VCaP (cell line): ENCODE measurements around the gene CNIH2.

Experiments used
- H3K27ac ChIP-seq: fragments of 450-650 bp; 2 replicates; pipeline ENCODE4 v1.5.1; 2017
- TF ChIP-seq, protein P1 (sequence below): fragments of 450-650 bp; conservative IDR thresholded peaks from 2 replicates; pipeline ENCODE4 v1.5.1; 2017; ENCODE audit warnings: mild to moderate bottlenecking, moderate library complexity

Gene CNIH2

DNA sequence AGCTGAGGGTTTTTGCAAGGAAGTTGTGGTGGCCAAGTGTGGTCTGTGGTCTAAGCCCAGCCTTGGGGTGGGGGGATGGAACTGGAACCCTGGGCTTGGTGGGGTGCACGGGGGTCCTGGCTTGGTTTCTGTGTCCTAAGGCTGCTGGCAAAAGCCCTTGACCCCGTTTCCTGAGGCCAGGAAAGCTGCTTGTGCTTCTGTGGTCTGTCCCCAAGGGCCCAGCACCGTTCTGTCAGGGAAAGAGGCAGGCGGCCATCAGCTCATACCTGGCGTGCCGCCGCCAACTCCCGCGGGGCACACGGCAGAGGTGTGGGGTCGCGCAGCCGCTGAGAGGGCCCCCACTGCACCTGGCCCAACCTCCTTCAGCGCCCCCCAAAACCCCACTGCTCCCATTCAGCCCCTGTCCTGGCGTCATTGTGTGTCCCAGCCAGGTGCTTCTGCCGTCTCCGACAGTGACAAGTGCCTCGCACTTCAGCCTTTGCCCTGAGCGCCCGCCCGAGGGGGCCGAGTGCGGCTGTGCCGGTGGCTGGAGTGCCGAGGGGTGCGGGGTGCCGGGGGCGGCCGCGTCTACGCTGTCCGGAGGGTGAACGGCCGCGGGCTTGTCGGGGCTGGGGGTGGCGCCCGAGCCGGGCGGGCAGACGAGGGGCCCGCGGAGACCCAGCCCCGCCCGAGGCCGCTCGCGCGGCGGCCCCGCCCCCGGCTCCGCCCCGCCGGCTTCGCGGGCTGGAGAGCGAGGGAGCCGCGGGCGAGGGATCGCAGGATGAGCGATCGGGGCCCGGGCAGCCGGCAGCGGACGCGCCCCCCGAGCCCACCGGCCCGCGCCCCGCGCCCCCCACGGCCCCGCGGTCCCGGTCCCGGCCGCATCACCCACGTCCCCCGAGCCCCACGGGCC is at the start of gene CNIH2:
CNIH2 (plus strand) TSS at position 705 of the 892 bp plus-strand sequence. CDS start 282 bp downstream, outside the sequence.
- H3K27ac ChIP-seq: peak within 1 kb of the TSS; percentile 67
- TF ChIP-seq, protein P1, sequence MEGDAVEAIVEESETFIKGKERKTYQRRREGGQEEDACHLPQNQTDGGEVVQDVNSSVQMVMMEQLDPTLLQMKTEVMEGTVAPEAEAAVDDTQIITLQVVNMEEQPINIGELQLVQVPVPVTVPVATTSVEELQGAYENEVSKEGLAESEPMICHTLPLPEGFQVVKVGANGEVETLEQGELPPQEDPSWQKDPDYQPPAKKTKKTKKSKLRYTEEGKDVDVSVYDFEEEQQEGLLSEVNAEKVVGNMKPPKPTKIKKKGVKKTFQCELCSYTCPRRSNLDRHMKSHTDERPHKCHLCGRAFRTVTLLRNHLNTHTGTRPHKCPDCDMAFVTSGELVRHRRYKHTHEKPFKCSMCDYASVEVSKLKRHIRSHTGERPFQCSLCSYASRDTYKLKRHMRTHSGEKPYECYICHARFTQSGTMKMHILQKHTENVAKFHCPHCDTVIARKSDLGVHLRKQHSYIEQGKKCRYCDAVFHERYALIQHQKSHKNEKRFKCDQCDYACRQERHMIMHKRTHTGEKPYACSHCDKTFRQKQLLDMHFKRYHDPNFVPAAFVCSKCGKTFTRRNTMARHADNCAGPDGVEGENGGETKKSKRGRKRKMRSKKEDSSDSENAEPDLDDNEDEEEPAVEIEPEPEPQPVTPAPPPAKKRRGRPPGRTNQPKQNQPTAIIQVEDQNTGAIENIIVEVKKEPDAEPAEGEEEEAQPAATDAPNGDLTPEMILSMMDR: no peak

DNA sequence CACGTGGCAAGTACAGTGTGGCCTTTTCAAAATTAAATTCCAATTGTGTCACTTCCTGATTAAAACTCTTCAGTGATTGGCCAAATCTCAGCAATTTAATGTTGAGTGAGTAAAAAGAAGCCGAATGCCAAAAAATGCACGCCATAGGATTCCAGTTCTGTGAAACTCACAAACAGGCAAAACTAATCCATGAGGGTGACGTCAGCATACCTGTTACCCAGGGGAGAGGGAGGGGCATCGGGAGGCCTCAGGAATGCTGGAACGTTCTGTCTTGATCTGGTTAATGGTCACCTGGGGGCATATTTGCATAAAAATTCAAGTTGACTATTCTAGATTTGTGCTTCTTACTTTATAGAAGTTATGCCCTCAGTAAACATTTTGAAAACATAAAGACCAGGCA is 49.5 kb upstream of the CNIH2 start:
- TF ChIP-seq, protein P1: no peak
- H3K27ac ChIP-seq: no peak overlapping the region

DNA sequence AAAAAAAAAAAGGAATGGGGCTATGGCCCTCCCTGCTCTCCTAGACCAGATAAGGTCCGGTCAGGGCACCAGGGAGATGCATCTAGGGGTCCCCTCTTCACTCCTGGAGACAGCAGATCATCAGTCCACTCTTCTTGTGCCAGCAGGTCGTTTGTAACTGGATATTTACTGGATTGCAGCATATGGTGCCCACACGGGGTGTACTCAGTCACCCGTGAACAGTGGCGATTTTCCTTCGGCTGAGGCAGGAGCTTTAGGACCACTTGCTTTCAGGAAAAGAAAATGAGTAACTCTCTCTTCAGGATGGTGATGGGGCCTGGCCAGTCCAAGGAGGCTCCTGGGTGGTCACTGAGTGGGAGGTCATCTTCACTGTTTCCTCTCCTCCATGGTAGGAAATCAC is 47.8 kb upstream of the CNIH2 start:
- TF ChIP-seq, protein P1: no peak
- H3K27ac ChIP-seq: no peak overlapping the region

DNA sequence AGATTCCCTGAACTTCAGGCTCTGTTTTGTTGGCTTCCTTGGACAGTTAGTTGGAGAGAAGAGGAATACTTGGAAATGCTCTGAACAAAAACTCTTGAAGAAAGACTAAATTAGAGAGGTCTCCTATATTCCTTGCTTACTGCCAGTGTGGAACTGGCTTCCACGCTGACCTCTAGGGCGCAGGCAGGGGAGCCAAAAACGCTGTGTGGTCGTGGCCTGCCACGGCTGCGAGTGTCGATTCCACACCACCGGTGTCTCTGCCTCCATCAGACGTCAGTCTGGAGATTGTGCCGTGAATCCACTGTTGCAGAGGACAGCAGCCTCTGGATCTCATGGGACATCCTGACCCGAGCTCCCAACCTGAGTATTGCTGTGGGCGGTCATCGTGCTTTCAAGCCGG is 47.0 kb upstream of the CNIH2 start:
- TF ChIP-seq, protein P1: no peak
- H3K27ac ChIP-seq: no peak overlapping the region

DNA sequence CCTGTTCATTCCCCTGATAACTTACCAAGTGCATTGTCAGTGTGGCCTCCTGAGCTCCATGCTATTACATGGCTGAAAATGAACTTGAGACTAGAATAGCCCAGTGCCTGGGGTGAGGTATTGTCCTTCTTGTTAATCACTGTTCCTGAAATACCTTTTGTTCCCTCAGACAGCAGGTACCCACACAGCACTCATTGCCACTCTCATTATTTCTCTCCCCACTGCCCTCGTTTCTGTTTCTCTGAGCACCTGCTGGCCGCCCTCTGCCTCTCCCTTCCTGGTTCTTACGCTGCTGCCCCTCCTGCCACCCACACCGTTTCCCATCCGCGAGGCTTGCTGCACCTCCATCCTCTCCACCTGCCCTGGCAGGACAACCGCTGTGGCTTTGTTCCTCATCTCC is 46.4 kb upstream of the CNIH2 start:
- TF ChIP-seq, protein P1: no peak
- H3K27ac ChIP-seq: no peak overlapping the region

DNA sequence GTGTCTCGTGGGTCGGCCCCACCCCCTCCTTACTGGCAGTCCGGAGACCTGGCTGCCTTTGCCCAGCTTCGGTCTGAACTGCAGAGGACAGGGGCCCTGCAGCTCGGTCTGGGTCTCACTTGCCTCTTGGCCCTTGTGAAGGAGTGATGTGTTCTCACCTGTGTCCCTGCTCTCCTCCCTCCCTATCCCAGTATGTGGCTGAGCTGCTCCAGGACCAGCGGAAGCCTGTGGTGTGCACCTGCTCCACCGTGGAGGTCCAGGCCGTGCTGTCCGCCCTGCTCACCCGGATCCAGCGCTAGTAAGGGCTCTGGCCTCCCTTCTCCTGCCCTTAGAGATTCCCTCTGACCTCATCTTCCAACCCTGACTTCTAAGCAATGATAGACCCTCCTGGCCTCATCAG is 45.2 kb upstream of the CNIH2 start:
- TF ChIP-seq, protein P1: no peak
- H3K27ac ChIP-seq: no peak overlapping the region

DNA sequence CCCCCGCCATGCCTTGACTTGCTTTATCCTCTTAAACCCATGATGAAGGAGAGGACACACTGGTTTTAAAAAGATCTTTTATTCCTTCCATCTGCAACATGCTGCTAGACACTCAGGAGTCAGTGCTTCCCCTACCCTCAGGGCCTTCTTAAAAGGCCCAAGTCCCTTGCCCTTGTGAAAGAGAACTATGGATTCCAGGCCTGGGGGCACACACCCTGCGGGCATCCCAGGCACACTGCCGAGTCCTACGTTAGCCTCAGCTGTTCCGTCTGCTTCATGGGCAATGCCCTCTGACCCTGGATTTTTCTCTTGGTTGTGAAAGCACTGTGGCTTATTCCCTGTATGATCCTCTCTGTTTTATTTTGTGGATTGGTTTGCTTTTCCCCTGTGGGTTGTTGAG is 44.7 kb upstream of the CNIH2 start:
- H3K27ac ChIP-seq: no peak overlapping the region
- TF ChIP-seq, protein P1: no peak
